GM21526 (cell line): ENCODE measurements around the gene TCHP.
"Not testable (repeated sequence)": the region's sequence is repeated elsewhere in the genome, so short reads cannot be mapped to it uniquely, and the experiment has no call there.

ENCODE experiments used
- ATAC-seq: cut with Tn5 transposase; IDR thresholded peaks from one replicate; pipeline ENCODE4 v1.9.1; 2021; ENCODE audit warnings: moderate library complexity; ENCODE audit not compliant: unreplicated experiment, low FRiP score

Gene TCHP

GRCh38 chr12:109899783-109900751 lies at the start of gene TCHP:
TCHP (plus strand) TSS chr12:109900274; CDS start chr12:109903027, 2,753 bp downstream.
- ATAC-seq = peak; percentile 54

GRCh38 chr12:109850518-109850917 lies 49.6 kb upstream of the TCHP start:
- not testable (repeated sequence) for ATAC-seq

DNA sequence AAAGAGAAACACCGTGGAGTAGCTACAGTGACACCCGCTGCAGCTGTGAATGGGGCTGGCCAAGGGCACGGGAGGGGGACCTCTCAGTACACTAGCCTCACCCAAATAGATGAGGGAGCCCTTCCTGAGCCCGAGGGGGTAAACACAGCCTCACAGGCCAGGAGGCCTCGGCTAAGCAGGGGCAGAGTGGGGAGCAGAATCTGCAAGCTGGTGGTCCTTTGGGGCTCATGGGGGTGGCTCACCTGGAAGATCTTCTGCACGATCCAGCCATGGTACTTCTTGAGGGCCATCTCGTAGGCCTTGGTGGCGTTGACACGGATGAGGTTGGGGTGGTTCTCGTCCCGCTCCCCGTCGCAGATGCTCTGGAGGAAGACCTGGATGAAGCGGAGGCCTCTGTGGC lies 44.7 kb upstream of the TCHP start:
- ATAC-seq = no peak

DNA sequence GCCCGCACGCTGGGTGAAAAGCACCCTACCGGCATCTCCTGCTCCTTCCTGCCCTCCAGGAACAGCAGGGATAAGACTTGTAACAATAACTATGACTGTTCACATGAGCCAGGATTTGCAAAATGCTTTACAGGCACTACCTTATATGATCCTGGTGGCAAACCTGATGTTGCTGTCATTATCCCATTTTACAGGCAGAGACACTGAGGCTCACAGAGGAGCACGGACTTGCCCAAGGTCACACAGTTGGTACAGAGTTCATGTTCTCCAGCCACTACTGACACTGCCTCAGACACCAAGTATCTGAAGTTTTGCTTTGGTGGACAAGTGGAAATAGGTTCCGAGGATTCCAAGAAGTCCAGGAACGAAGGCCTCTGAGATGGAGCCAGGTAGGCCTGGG lies 42.4 kb upstream of the TCHP start:
- no peak for ATAC-seq

DNA sequence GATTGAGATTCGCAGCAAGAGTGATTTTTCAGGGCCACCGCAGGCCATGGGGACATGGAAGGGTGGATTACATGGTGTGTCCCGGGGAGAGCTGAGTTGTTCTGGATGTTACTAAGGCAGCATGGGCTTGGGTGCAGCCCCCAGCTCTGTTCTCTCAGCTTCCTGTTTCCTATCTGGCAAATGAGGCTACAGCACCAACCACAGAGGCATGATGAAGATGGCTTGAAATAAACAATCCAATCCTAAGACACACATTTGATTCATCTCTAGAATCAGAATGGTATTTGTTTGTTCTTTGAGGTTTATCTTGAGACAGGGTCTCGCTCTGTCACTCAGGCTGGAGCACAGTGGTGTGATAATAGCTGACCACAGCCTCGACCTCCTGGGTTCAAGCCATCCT lies 41.3 kb upstream of the TCHP start:
- ATAC-seq = no peak

DNA sequence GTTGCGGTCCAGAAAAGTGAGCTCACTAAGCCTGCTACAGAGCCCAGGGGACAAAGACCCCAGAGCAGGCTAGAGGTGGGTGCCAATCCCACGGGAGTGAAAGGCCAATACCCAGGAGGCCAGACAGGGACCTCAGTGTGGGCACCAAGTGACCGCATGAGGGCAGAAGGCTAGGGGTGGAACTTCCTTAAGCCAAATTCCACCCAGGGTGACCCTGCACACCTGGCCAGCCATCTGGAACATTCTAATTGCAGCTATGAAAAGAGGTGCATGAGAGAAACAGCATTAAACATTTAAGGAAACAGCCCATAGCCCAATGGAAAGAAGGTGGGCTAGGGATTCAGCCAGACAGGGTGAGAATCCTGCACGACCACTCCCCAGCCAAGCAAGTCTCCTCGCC lies 39.1 kb upstream of the TCHP start:
- ATAC-seq = no peak

DNA sequence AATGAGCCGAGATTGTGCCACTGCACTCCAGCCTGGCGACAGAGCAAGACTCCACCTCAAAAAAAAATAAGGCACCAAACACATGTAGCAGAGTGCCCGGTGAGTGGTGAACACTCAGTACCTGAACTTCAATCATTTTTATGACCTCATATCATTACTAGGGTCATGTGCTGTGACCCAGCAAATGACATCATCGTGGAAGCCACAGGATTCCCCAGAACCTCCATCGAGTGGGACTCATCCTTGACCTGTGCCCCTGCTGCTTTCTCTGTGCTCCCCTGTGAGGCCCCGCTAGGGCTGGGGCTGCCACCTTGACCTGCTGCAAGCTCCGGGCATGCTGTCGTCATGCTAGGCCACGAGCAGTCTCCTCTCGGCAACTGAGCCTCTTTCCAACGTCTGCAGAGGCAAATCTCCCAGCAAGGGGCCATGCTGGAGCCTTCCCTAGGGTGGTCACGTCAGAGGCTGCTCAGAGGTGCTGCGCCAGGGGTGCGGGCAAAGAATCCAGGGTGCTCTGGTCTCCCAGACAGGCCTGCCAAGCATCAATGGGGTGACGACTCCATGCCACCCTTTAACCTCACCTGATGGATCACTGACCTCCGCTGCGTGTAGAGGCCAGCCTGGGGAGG lies 38.3 kb upstream of the TCHP start:
- ATAC-seq = no peak

DNA sequence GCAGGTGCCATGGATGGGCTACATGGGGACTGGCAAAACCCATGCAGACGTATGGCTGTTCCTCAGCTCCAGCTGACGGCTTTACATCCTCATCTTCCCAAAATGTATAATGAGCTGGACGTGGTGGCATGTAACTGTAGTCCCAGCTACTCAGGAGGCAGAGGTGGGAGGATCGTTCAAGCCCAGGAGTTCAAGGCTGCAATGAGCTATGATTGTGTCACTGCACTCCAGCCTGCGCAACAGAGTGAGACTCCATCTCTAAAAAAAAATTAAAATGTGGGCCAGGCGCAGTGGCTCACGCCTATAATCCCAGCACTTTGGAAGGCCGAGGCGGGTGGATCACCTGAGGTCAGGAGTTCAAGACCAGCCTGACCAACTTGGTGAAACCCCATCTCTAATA lies 37.6 kb upstream of the TCHP start:
- not testable (repeated sequence) for ATAC-seq

DNA sequence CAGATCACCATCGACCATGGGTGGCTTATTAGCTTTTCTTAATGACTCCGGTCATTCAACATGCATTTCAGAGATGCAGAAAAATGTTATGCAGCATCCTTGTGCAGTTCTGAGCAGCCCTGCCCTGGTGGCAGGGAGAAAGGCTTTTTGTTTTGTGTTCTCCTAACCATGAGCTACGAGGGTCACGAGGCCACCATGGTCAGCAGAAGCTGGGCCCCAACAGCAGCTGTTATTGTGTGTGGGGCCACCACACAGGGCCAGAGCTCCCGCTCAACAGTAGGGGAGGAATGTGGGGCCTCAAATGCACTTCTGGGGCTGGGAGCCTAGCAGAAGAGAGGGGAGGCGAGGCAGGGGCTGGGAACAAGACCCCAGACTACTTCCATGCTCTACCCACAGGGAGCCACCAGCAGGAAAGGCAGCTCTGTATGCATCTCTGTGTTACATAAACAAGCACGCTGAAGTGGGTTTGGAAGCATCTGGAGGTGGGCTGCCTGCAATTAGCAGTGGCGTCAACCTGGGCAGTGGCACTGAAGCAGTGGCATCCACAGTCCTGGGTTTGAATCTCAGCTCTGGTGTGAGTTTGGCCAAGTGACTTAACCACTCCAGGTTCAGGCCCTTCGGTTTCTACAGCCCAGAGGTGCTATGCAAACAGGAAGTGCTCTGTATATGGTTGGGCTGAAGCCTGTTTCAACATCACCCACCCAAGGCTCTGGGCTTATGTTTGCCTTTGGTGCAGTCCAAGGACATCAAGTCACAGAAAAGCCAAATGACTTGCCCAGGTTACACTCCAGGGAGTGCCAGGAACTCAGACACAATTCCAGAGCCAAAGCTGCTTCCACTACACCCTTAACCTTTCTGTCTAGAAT lies 36.0 kb upstream of the TCHP start:
- no peak for ATAC-seq

GRCh38 chr12:109864916-109865315 lies 35.2 kb upstream of the TCHP start:
- ATAC-seq = no peak

DNA sequence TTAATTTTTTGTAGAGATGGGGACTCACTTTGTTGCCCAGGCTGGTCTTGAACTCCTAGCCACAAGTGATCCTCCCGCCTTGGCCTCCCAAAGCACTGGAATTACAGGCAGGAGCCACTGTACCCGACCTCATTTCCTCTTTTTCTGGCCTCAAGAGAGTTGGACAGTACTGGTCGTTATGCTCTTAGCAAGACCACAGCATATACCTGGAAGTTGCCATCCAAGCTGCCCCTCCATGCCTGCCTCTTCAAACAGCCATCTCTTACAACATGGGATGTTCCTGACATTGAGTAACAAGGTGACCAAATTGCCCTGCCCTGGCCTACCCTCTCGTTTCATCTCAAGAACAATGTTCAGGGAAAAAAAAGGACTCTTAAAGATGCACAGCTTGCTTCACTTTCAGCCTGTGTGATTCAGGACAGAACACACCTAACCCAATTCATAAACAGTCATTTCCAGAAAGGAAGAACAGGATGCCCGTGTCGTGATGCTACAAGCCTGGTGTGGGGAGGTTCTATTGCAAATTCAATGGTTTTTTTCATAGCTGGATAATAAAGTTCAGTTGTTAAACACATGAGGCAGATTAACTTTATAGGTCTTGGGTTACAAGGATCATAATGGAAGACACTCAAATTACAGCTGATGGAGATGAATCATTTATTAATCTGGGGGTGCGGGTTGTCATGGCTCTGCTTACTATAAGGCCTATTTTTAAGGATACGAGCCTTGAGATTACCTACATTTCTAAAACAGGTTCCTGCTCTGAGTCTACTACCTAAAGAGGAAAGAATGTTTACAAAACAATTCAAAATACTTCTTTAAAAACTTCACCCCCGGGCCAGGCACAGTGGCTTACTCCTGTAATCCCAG lies 31.7 kb upstream of the TCHP start:
- ATAC-seq = no peak

- no peak for ATAC-seq
These were observed 29.4 kb upstream of the TCHP start for GRCh38 chr12:109870648-109871047.

GRCh38 chr12:109871668-109872314 lies 28.3 kb upstream of the TCHP start:
- ATAC-seq = no peak

- no peak for ATAC-seq
These were observed 26.4 kb upstream of the TCHP start for GRCh38 chr12:109873653-109874052.

- no peak for ATAC-seq
These were observed 24.4 kb upstream of the TCHP start for GRCh38 chr12:109875572-109876131.

DNA sequence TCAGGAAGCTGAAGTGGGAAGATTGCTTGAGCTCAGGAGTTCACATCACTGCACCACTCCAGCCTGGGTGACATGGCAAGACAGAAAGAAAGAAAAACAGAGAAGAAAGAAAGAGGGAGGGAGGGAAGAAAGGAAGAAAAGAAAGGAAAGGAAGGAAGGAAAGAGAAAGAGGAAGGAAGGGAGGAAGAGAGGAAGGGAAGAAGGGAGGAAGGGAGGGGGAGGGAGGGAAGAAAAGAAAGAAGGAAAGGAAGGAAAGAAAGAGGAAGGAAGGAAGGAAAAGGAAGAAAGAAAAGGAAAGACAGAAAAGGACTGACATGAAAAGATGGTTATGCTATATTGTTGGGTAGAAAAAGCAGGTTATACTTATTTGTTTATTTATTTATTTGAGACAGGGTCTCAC lies 23.7 kb upstream of the TCHP start:
- no peak for ATAC-seq

DNA sequence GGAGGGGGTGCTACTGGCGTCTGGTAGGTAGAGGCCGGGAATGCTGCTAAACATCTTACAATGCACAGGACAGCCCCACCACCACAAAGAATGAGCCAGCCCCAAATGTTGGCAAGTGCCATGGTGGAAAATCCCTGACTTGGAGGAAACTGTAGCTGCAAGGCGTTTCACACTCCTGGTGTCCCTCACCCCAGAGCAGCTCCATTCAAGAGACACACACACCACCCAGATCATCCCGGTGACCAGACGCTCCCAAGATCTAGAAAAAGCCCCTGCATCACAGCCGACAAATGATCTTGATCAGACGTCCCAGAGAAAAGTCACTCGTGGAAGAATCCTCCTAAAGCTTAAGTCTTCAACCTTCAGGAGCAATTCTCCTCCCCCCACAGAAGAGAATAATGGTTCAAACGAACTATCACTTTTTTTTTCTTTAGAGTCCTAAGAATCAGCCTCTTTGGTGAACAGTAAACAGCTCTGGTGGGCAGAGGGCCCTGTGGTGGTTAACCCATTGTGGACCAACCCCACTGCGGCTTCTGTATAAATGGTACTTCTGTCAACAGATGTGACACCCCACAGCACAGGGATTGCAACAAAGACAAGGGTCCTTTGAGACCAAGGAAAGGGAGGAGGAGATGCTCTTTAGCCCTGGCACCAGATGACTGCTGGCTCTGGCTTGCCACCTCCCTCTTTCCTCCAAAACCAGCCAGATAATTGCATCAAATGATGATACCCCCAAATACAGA lies 22.4 kb upstream of the TCHP start:
- no peak for ATAC-seq

DNA sequence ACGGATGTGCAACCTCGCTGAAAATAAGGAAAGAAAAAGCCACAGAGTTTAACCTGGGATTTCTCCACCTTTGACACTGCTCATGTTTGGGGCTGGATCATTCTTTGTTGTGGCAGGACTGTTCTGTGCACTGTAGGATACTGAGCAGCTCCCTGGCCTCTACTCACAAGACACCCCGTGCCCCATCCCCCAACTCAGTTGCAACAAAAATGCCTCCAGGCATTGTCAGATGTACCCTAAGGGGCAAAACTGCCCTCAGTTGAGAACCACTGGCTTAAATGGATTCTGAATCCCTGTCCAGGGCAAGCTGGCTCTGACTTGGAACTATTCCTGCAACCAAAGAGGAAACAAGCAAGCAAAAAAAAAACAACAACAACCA lies 21.8 kb upstream of the TCHP start:
- ATAC-seq = no peak

- no peak for ATAC-seq
These were observed 21.3 kb upstream of the TCHP start for GRCh38 chr12:109878749-109879148.
